ENCODE measurements around the gene PLEK2.

GRCh38 chr14:67447033-67447381 lies 35.0 kb upstream of the PLEK2 start:
- TF ChIP-seq CTCF (IDR thresholded peaks at IDR 0.05 in 8 of 11, conservative IDR thresholded peaks at IDR 0.05 in 3 of 11): no peak
- TF ChIP-seq POLR2AphosphoS5 (IDR thresholded peaks at IDR 0.05): no peak
- no peak for TF ChIP-seq POLR2A (IDR thresholded peaks at IDR 0.05)

All from spleen (tissue), 7 donors.